Measurements from ENCODE around the gene FOXC2.

The FOXC2 gene

DNA sequence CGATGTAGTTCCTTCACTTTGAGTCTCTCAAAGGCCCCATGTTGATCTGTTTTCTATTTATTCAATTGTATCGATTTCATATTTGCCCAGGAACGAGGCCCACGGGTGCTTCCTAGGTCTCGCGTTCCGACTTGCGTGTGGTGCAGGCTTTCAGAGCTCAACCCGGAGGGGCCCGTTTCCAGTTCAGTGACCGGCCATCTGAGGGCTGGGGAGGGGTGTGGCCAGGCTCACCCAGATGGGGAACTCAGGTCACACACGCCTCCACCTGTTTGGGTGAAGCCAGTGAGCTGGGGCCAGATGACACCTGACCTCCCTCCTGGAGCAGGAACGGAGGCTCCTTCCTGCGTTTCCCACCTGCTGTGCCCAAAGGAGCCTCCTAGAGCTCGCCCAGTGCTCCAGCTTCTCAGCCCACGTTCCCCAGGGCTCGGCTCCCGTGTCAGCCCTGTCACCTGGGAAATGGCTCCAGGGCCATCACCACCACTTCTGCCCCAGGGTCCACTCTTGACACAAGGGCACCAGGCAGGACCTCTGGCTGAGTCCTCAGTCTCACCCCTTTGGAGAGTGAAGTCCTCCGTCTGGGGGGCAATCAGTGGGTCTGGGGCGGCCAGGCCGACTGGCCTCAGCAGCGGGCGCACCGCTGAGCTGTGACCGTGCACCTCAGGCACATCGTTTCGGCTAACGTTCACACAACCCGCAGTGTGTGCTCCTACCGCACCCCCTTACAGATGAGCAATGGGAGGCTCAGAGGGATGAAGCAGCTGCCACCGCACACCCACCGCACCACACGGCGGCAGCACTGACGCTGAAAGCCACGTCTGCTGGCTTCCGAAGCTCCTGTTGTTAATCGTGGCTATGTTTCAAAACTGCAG lies 38.3 kb upstream of the FOXC2 start:
- no peak overlapping the region for H3K4me3 ChIP-seq (ENCODE audit: low read depth, low read length)
- TF ChIP-seq, protein P1, sequence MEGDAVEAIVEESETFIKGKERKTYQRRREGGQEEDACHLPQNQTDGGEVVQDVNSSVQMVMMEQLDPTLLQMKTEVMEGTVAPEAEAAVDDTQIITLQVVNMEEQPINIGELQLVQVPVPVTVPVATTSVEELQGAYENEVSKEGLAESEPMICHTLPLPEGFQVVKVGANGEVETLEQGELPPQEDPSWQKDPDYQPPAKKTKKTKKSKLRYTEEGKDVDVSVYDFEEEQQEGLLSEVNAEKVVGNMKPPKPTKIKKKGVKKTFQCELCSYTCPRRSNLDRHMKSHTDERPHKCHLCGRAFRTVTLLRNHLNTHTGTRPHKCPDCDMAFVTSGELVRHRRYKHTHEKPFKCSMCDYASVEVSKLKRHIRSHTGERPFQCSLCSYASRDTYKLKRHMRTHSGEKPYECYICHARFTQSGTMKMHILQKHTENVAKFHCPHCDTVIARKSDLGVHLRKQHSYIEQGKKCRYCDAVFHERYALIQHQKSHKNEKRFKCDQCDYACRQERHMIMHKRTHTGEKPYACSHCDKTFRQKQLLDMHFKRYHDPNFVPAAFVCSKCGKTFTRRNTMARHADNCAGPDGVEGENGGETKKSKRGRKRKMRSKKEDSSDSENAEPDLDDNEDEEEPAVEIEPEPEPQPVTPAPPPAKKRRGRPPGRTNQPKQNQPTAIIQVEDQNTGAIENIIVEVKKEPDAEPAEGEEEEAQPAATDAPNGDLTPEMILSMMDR (IDR thresholded peaks at IDR 0.05; ENCODE audit: low read depth, low read length, missing control alignments) = no peak
- DNase-seq (ENCODE audit: low read depth) = no peak

DNA sequence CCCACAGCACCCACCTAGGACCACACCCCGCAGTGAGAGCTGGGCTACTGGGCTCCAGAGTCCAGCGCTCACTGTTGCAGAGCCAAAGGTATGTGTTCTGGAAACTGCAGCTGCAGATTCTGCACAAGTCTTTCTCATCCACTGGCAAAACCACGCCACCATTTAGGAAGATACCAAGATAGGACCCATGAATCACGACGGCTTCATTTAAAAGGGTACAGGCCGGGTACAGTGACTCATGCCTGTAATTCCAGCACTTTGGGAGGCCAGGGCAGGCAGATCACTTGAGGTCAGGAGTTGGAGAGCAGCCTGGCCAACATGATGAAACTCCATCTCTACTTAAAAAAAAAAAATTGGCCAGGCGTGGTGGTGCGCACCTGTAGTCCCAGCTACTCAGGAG lies 37.5 kb upstream of the FOXC2 start:
- no peak for DNase-seq (ENCODE audit: low read depth)
- no peak overlapping the region for H3K4me3 ChIP-seq (ENCODE audit: low read depth, low read length)

GRCh38 chr16:86530251-86531190 lies 36.1 kb upstream of the FOXC2 start:
- TF ChIP-seq, protein P1 (IDR thresholded peaks at IDR 0.05; ENCODE audit: low read depth, low read length, missing control alignments) = no peak
- H3K4me3 ChIP-seq (ENCODE audit: low read depth, low read length) = no peak overlapping the region
- DNase-seq (ENCODE audit: low read depth) = no peak

More for the DNA sequence above, 37.5 kb upstream of the FOXC2 start:
- TF ChIP-seq, protein P1 (IDR thresholded peaks at IDR 0.05; ENCODE audit: low read depth, low read length, missing control alignments) = no peak

DNA sequence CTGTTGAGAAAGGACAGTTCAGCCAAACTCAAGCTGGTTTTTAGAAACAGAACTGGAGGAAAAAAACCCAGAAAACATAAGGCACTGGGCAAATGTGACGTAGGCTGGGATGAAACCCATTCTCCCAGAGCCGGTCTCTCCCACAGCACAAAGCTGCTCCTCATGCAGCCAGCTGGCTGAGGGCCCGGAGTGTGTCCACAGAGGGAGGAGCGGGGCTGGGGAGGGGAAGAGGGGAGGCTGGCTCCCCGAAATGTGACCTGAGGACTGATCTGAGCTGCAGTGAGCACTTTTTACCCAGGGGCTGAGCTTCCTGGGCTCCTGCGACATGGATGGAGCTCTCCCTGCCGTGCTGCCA lies 35.5 kb upstream of the FOXC2 start:
- DNase-seq (ENCODE audit: low read depth) = no peak

DNA sequence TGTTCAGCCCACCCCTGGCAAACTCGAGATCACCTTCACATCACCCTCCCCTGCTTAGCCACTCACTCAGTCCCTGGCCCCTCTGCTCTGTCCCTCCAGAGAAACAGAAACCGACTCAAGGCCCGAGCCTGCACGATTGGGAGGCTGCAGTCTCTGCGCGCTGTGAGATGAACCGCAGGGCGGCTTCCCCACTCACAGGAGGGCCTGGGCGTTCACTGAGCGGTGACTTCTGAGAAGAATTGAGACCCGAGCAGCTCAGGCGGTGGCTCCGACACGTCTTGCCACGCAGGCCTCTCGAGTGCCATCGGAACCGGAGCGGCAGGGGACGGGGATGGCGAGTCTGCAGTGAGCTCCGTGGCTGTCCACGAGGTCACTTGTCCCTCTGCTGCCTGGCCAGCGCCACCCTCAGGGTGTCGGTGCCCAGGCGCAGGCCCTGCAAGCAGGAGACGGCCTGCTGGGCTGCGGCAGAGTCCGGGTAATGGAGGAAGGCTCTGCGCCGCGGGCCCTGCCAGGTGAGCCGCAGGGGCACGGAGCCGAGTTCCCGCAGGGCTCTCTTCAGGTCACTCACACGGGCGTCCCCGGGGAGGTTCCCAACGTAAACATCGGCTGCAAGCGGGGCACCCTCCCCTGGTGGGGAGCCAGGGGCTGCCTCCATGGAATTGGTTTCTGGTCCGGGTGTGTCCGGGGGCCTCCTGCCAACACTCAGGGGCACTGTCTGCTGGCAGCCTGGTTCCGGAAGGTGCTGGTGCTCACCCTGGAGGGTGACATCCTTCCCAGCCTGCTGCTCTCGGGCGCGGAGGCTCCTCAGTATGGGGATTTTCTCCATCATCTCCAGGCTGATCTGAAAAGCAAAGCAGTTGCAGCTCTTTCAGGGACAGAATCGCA lies 34.7 kb upstream of the FOXC2 start:
- no peak overlapping the region for H3K4me3 ChIP-seq (ENCODE audit: low read depth, low read length)
- TF ChIP-seq, protein P1 (IDR thresholded peaks at IDR 0.05; ENCODE audit: low read depth, low read length, missing control alignments) = no peak

More for the DNA sequence above, 35.5 kb upstream of the FOXC2 start:
- TF ChIP-seq, protein P1 (IDR thresholded peaks at IDR 0.05; ENCODE audit: low read depth, low read length, missing control alignments) = no peak
- no peak overlapping the region for H3K4me3 ChIP-seq (ENCODE audit: low read depth, low read length)

GRCh38 chr16:86532526-86532815 lies 34.2 kb upstream of the FOXC2 start:
- H3K4me3 ChIP-seq (ENCODE audit: low read depth, low read length) = no peak overlapping the region
- no peak for DNase-seq (ENCODE audit: low read depth)
- TF ChIP-seq, protein P1 (IDR thresholded peaks at IDR 0.05; ENCODE audit: low read depth, low read length, missing control alignments) = no peak

More for the DNA sequence above, 34.7 kb upstream of the FOXC2 start:
- DNase-seq (ENCODE audit: low read depth) = no peak
